Mononuclear cell (primary cell): ENCODE data around the gene SPSB1. TPM values are rescaled to one million over a fixed set of nuclear protein-coding genes. Genes with fewer than 3 reads are reported as not detected.

ENCODE experiments used
- H3K27me3 ChIP-seq: 2 replicates; pipeline ENCODE4 v1.6.0; 2011; ENCODE audit warnings: low read length, control low read depth; ENCODE audit not compliant: insufficient read depth
- H3K4me1 ChIP-seq: 2 replicates; pipeline ENCODE4 v1.5.1; 2011; ENCODE audit warnings: mild to moderate bottlenecking, low read length, control low read depth; ENCODE audit not compliant: insufficient read depth
- H3K4me3 ChIP-seq: 2 replicates; pipeline ENCODE4 v1.5.1; 2011; ENCODE audit warnings: mild to moderate bottlenecking, low read length, moderate library complexity
- H3K9me3 ChIP-seq: 2 replicates; pipeline ENCODE4 v1.5.1; 2011; ENCODE audit warnings: low read depth, mild to moderate bottlenecking, control low read depth, low read length
- total RNA-seq: library from RNA; depleted of rRNA; stranded (reverse); fragments of >200 nt; gene quantifications from one replicate; pipeline ENCODE4 v1.2.3, GENCODE V29; 2012

SPSB1 gene
- total RNA-seq, 1 donor, result 0.94 TPM

DNA sequence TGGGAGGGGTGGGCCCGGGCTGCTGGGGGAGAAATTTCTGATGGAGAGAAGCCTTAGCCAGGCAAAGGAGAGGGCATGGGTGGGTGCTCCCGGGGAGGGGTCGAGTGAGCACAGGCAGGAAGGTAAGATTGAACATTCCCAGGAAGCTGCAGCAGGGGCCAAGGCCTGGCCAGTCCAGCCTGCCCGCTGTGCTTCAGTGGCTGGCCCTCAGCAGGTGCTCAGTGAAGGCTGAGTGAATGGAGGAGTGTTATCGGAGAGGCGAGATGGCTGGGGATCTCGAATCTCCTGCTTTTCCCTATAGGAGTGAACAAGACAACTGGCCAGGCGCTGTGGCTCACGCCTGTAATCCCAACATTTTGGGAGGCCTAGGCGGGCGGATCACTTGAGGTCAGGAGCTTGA, 20.9 kb downstream of the SPSB1 start:
- Histone ChIP-seq H3K27me3 (no peaks in the 10 kb centered on the region), H3K9me3 (no peaks in the 10 kb centered on the region), H3K4me1 (no peaks in the 10 kb centered on the region), H3K4me3 (no peak overlapping the region)

DNA sequence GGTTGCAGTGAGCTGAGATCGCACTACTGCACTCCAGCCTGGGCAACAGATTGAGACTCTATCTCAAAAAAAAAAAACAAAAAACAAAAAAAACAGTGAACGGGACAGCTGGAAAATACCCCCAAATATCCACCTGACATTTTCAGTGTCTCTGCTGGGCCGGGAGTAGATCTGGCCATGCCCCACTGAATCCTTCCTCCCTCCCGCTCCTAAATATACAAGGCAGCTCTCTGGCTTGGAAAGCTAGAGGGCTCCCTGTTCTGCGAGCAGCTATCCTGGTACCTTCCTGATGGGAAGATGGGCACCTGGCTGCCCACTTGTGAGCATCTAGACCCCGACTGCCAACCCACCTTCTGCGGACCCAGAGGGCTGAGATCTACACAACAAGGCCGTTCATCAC, 21.4 kb downstream of the SPSB1 start:
- no peaks in the 10 kb centered on the region for H3K27me3 ChIP-seq
- H3K4me3 ChIP-seq, result no peak overlapping the region
- H3K4me1 ChIP-seq, result no peaks in the 10 kb centered on the region
- no peaks in the 10 kb centered on the region for H3K9me3 ChIP-seq

GRCh38 chr1:9314711-9315379, 22.2 kb downstream of the SPSB1 start:
- H3K9me3 ChIP-seq, result no peaks in the 10 kb centered on the region
- H3K4me3 ChIP-seq, result no peak overlapping the region
- no peaks in the 10 kb centered on the region for H3K27me3 ChIP-seq
- H3K4me1 ChIP-seq, result no peaks in the 10 kb centered on the region

GRCh38 chr1:9315411-9316079, 22.9 kb downstream of the SPSB1 start:
- H3K4me1 ChIP-seq, result no peaks in the 10 kb centered on the region
- H3K27me3 ChIP-seq, result no peaks in the 10 kb centered on the region
- no peaks in the 10 kb centered on the region for H3K9me3 ChIP-seq
- no peak overlapping the region for H3K4me3 ChIP-seq

- Histone ChIP-seq H3K4me3 (no peak overlapping the region), H3K4me1 (no peaks in the 10 kb centered on the region), H3K9me3 (no peaks in the 10 kb centered on the region), H3K27me3 (no peaks in the 10 kb centered on the region)
Observed at GRCh38 chr1:9316080-9316444, 23.4 kb downstream of the SPSB1 start.

DNA sequence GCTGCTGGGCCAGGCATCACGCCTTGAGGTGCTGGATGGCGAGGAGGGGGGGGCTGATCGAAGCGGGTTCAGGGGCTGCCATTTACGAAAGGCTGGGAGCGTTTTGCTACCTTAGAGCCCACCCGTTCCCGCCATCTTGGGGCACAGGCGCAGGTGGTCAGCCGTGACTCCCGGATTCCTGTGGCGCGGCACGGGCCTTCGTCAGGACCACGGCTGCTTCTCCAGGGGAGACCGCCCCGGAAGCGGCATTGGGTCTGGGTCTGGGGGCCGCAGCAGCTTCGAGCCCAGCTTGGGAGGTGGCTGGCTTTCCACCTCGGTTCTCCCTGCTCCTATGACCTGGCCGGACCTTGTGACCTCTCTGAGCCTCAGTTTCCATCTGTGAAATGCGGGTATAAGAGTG, 23.8 kb downstream of the SPSB1 start:
- no peak overlapping the region for H3K4me3 ChIP-seq
- no peaks in the 10 kb centered on the region for H3K9me3 ChIP-seq
- H3K4me1 ChIP-seq, result no peaks in the 10 kb centered on the region
- H3K27me3 ChIP-seq, result no peaks in the 10 kb centered on the region

DNA sequence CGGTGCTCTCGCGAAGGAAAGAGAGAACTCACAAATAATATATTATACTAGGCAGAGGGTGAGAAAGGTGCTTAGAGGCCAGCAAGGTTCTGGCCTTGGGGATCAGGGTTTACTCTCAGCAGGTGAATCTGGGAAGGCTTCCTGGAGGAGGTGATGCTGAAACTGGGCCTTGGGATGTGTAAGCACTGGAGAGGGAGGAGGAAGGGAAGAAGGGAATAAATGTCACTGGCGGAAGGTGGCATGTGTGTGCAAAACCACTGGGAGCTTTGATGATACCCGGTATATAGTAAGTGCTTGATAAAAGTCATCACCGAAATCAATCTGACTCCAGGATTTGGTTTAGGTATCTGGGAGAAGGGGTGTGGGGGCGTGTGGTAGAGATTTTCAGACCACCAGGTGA, 24.4 kb downstream of the SPSB1 start:
- H3K9me3 ChIP-seq, result no peaks in the 10 kb centered on the region
- no peak overlapping the region for H3K4me3 ChIP-seq
- no peaks in the 10 kb centered on the region for H3K27me3 ChIP-seq
- no peaks in the 10 kb centered on the region for H3K4me1 ChIP-seq

DNA sequence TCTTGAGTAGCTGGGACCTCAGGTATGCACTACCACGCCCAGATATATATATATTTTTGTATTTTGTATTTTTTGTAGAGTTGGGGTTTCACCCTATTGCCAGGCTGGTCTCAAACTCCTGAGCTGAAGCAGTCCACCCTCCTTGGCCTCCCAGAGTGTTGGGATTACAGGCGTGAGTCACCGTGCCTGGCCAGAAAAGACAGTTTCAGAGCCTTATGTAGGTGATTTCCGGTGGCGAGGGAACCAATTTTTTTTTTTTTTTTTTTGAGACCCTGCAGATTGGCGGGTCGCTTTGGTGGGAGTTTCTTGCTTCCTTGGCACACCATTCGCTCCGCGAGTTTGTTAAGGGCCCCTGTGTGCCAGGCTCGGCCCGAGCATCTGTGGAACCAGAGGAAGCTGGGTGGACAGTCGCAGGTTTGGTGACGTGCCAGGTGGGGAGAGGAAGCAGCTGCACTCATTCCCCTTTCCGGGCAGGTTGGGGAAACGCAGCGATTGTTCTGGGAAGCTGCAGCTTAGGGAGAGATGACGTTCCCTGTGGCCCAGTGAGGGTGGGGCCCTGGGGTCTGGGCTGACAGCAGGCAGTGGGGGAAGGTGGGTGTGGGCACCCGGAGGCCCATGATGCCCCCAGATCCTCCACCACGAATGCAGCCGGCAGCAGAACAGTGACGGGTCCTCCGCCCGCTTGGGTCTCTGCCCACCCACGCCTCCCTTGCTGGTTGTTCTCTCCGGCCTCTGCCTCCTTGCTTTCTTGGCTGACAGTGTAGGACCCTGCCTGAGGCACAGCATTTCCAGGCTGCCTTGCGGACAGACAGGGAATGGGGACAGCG, 25.1 kb downstream of the SPSB1 start:
- no peaks in the 10 kb centered on the region for H3K9me3 ChIP-seq
- H3K4me1 ChIP-seq, result no peaks in the 10 kb centered on the region
- no peak overlapping the region for H3K4me3 ChIP-seq

GRCh38 chr1:9319208-9319788, 26.6 kb downstream of the SPSB1 start:
- H3K4me1 ChIP-seq, result no peaks in the 10 kb centered on the region
- no peaks in the 10 kb centered on the region for H3K27me3 ChIP-seq

More for the DNA sequence above, 25.1 kb downstream of the SPSB1 start:
- H3K27me3 ChIP-seq, result no peaks in the 10 kb centered on the region

GRCh38 chr1:9319789-9320519, 27.3 kb downstream of the SPSB1 start:
- H3K9me3 ChIP-seq, result no peaks in the 10 kb centered on the region
- no peak overlapping the region for H3K4me3 ChIP-seq
- H3K4me1 ChIP-seq, result no peaks in the 10 kb centered on the region
- H3K27me3 ChIP-seq, result no peaks in the 10 kb centered on the region

More at GRCh38 chr1:9319208-9319788, 26.6 kb downstream of the SPSB1 start:
- Histone ChIP-seq H3K4me3 (no peak overlapping the region), H3K9me3 (no peaks in the 10 kb centered on the region)

- Histone ChIP-seq H3K9me3 (no peaks in the 10 kb centered on the region), H3K4me1 (no peaks in the 10 kb centered on the region), H3K4me3 (no peak overlapping the region), H3K27me3 (no peaks in the 10 kb centered on the region)
Observed at GRCh38 chr1:9320520-9321479, 28.1 kb downstream of the SPSB1 start.

- Histone ChIP-seq H3K27me3 (no peaks in the 10 kb centered on the region), H3K9me3 (no peaks in the 10 kb centered on the region), H3K4me3 (no peak overlapping the region), H3K4me1 (no peaks in the 10 kb centered on the region)
Observed at GRCh38 chr1:9321480-9321849, 28.8 kb downstream of the SPSB1 start.

DNA sequence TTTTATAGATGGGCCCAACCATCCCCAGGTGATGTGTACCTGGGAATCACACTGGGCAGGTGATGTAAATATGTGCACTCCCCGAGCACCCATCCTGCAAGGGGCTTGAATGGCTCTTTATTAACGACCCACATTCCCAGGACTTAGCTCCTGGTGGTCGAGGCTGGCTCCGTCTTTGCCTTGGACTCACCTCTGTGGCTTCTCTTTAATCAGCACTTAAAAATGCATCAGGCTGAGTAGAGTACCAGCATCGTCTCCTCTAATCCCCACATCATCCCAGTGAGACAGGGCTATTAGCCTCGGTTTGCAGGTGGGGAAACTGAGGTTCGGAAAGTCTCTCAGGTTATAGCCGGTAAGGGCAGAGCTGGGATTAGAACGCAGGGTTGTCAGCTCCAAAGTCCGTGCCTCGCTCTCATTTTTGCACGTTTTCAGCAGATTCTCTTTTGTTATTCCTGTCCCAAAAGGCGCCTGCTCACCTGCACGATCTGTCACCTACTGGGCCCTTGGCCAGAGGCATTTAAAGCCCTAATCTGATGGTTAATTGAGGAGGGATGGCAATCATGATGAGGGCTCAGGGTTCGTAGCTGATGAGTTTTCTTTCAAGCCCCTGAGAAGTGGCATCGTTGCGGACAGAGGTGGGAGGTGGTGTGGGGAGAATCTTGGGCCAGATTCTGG, 29.4 kb downstream of the SPSB1 start:
- Histone ChIP-seq H3K9me3 (no peaks in the 10 kb centered on the region), H3K4me1 (no peaks in the 10 kb centered on the region), H3K27me3 (no peaks in the 10 kb centered on the region), H3K4me3 (no peak overlapping the region)
